Measurements from ENCODE around the gene NELFB. TPM values are rescaled to one million over a fixed set of nuclear protein-coding genes. Genes with fewer than 3 reads are reported as not detected.

Gene NELFB
- total and polyA plus RNA-seq, 5 donors from 2014 or later, result 22.3 to 46.4 (median 24.1) TPM

GRCh38 chr9:137281345-137282116 lies 26.4 kb downstream of the NELFB start:
- DNase-seq, result no peak
- H3K27ac ChIP-seq (ENCODE audit: insufficient read depth, low read length, poor library complexity, severe bottlenecking), result no peak overlapping the region
- peaks cover 3% of the 10 kb centered on the region for H3K36me3 ChIP-seq (ENCODE audit: control insufficient read depth, insufficient read depth, low read length)
- H3K27ac Mint-ChIP-seq, result no peak overlapping the region
- H3K4me1 Mint-ChIP-seq, result peaks cover 0 to 16% (median 3%) of the 10 kb centered on the region in 4 donors
- H3K4me1 ChIP-seq (ENCODE audit: control insufficient read depth, insufficient read depth, low read length, poor library complexity, severe bottlenecking), result peaks cover 28% of the 10 kb centered on the region
- no peaks in the 10 kb centered on the region for H3K9me3 ChIP-seq (ENCODE audit: control insufficient read depth in 2 of 2, low read length in 2 of 2)
- no peaks in the 10 kb centered on the region for H3K9me3 Mint-ChIP-seq
- H3K36me3 Mint-ChIP-seq, result no peaks in the 10 kb centered on the region
- H3K4me3 Mint-ChIP-seq, result peak overlapping the region in 1 of 4 donors; percentile 66
- H3K4me3 ChIP-seq (ENCODE audit: low read depth, low read length), result no peak overlapping the region
- no peaks in the 10 kb centered on the region for H3K27me3 ChIP-seq (ENCODE audit: control insufficient read depth, insufficient read depth, low read length)
- peaks cover 4% of the 10 kb centered on the region for H3K27me3 Mint-ChIP-seq
- no peak for ATAC-seq (ENCODE audit: low read depth in 2 of 2)

DNA sequence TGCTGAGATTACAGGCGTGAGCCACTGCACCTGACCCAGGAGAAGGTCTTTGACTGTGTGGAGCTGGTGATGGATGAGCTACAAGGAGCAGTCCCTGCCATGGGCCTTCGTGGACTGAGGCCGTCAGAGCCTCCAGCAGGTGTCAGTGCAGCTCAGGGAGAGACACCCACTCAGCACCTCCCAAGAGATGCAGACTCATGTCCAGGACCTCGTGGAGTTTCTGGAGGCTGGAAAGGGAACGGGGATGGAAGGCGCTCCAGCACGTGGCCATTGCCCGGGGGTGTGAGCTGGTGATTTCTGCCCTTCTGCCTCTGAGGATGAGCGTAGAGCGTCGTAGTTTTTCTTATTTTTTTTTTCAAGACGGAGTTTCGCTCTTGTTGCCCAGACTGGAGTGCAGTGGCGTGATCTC lies 31.9 kb downstream of the NELFB start:
- H3K36me3 Mint-ChIP-seq, result no peaks in the 10 kb centered on the region
- H3K9me3 ChIP-seq (ENCODE audit: control insufficient read depth in 2 of 2, low read length in 2 of 2), result no peaks in the 10 kb centered on the region
- peaks cover 8% of the 10 kb centered on the region for H3K27me3 Mint-ChIP-seq
- no peaks in the 10 kb centered on the region for H3K36me3 ChIP-seq (ENCODE audit: control insufficient read depth, insufficient read depth, low read length)
- no peaks in the 10 kb centered on the region for H3K4me1 ChIP-seq (ENCODE audit: control insufficient read depth, insufficient read depth, low read length, poor library complexity, severe bottlenecking)
- no peaks in the 10 kb centered on the region for H3K27me3 ChIP-seq (ENCODE audit: control insufficient read depth, insufficient read depth, low read length)
- DNase-seq (peak in 1 of 3 donors; percentile 59), ATAC-seq (ENCODE audit: low read depth in 2 of 2) (peak; percentile 47 to 55)
- H3K4me3 ChIP-seq (ENCODE audit: low read depth, low read length), result no peak overlapping the region
- peaks cover 0 to 2% (median 0%) of the 10 kb centered on the region in 7 donors for H3K9me3 Mint-ChIP-seq
- H3K27ac Mint-ChIP-seq, result no peak overlapping the region
- peaks cover 0 to 3% (median 0%) of the 10 kb centered on the region in 4 donors for H3K4me1 Mint-ChIP-seq
- no peak overlapping the region for H3K27ac ChIP-seq (ENCODE audit: insufficient read depth, low read length, poor library complexity, severe bottlenecking)
- H3K4me3 Mint-ChIP-seq, result no peak overlapping the region

GRCh38 chr9:137293094-137293481 lies 38.0 kb downstream of the NELFB start:
- Mint-ChIP-seq H3K9me3 (peaks cover 0 to 1% (median 0%) of the 10 kb centered on the region in 7 donors), H3K4me1 (peaks cover 0 to 9% (median 3%) of the 10 kb centered on the region in 4 donors), H3K4me3 (no peak overlapping the region), H3K27me3 (peaks cover 30% of the 10 kb centered on the region), H3K27ac (no peak overlapping the region), H3K36me3 (no peaks in the 10 kb centered on the region)
- peaks cover 7% of the 10 kb centered on the region for H3K27me3 ChIP-seq (ENCODE audit: control insufficient read depth, insufficient read depth, low read length)
- peaks cover 0 to 5% of the 10 kb centered on the region in 2 experiments for H3K9me3 ChIP-seq (ENCODE audit: control insufficient read depth in 2 of 2, low read length in 2 of 2)
- H3K36me3 ChIP-seq (ENCODE audit: control insufficient read depth, insufficient read depth, low read length), result no peaks in the 10 kb centered on the region
- H3K4me1 ChIP-seq (ENCODE audit: control insufficient read depth, insufficient read depth, low read length, poor library complexity, severe bottlenecking), result peaks cover 7% of the 10 kb centered on the region
- DNase-seq, result no peak
- no peak for ATAC-seq (ENCODE audit: low read depth in 2 of 2)
- H3K4me3 ChIP-seq (ENCODE audit: low read depth, low read length), result no peak overlapping the region
- H3K27ac ChIP-seq (ENCODE audit: insufficient read depth, low read length, poor library complexity, severe bottlenecking), result no peak overlapping the region

DNA sequence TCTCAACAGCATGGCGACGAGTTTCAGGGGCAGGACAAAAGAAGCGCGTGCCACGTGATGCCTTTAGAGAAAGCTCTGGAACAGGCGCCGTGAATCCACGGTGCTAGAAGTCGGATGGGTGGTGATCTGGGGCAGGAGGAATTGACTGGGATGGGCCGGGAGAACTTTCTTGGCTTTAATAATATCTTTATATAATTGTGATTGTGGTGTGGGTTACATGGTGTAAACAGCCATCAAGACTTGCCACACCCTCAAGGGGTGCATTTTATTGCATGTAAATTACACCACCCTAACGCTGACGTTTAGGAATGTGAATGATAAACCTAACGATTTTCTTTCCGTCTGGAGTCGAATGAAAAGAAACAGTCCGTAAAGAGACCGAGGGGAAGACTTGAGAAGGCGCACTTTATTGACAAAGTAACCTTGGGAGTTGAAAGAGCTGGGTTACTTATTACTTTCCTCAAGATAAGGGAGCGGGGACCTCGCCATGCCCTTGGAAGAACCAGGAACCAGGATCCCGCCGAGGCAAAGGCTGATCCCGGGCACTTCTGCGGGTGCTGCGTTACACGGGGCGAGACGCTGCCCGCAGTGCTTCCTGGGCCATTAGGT lies 38.5 kb downstream of the NELFB start:
- peaks cover 30% of the 10 kb centered on the region for H3K27me3 Mint-ChIP-seq
- H3K4me3 Mint-ChIP-seq, result peak overlapping the region in 3 of 4 donors; percentile 33 to 87 (median 46)
- no peak for DNase-seq
- Histone ChIP-seq H3K9me3 (ENCODE audit: control insufficient read depth in 2 of 2, low read length in 2 of 2) (peaks cover 0 to 5% of the 10 kb centered on the region in 2 experiments), H3K4me3 (ENCODE audit: low read depth, low read length) (no peak overlapping the region), H3K27ac (ENCODE audit: insufficient read depth, low read length, poor library complexity, severe bottlenecking) (no peak overlapping the region), H3K36me3 (ENCODE audit: control insufficient read depth, insufficient read depth, low read length) (no peaks in the 10 kb centered on the region), H3K27me3 (ENCODE audit: control insufficient read depth, insufficient read depth, low read length) (peaks cover 7% of the 10 kb centered on the region), H3K4me1 (ENCODE audit: control insufficient read depth, insufficient read depth, low read length, poor library complexity, severe bottlenecking) (peaks cover 7% of the 10 kb centered on the region)
- H3K9me3 Mint-ChIP-seq, result peaks cover 0 to 1% (median 0%) of the 10 kb centered on the region in 7 donors
- H3K36me3 Mint-ChIP-seq, result no peaks in the 10 kb centered on the region
- peaks cover 0 to 9% (median 3%) of the 10 kb centered on the region in 4 donors for H3K4me1 Mint-ChIP-seq
- H3K27ac Mint-ChIP-seq, result no peak overlapping the region
- no peak for ATAC-seq (ENCODE audit: low read depth in 2 of 2)

DNA sequence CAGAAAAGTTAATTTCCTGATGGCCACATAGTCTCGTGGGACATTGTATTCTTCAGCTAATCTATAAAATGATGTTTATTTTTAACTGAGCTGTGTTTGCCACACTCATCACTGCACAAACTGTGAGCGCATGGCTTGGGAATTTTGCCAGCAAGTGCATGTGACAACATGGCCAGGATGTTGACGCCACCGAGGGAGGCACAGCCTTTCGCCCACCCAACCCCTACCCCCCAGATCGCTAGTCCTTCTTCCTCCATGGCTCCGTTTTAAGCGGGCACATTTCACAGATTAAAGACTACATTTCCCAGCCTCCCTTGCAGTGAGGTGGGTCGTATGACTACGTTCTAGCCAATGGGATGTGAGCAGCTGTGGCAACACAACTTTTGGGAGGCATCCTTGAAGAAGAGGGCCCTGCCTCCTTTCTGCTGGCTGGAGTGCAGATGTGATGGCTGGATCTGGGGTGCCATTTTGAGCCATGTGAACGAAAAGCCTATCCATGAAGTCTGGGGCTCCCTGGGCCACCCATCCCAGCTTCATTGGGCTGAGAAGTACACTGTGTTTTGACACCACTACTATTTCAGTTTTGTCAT lies 39.1 kb downstream of the NELFB start:
- DNase-seq (peak in 1 of 3 donors; percentile 59), ATAC-seq (ENCODE audit: low read depth in 2 of 2) (no peak)
- no peaks in the 10 kb centered on the region for H3K36me3 Mint-ChIP-seq
- H3K4me1 Mint-ChIP-seq, result peaks cover 0 to 9% (median 3%) of the 10 kb centered on the region in 4 donors
- Histone ChIP-seq H3K4me3 (ENCODE audit: low read depth, low read length) (no peak overlapping the region), H3K36me3 (ENCODE audit: control insufficient read depth, insufficient read depth, low read length) (no peaks in the 10 kb centered on the region), H3K27me3 (ENCODE audit: control insufficient read depth, insufficient read depth, low read length) (peaks cover 7% of the 10 kb centered on the region), H3K4me1 (ENCODE audit: control insufficient read depth, insufficient read depth, low read length, poor library complexity, severe bottlenecking) (peaks cover 7% of the 10 kb centered on the region), H3K27ac (ENCODE audit: insufficient read depth, low read length, poor library complexity, severe bottlenecking) (no peak overlapping the region), H3K9me3 (ENCODE audit: control insufficient read depth in 2 of 2, low read length in 2 of 2) (peaks cover 0 to 5% of the 10 kb centered on the region in 2 experiments)
- peak overlapping the region in 1 of 3 donors; percentile 60 for H3K27ac Mint-ChIP-seq
- peaks cover 0 to 1% (median 0%) of the 10 kb centered on the region in 7 donors for H3K9me3 Mint-ChIP-seq
- H3K4me3 Mint-ChIP-seq, result peak overlapping the region in 3 of 4 donors; percentile 6 to 64 (median 60)
- H3K27me3 Mint-ChIP-seq, result peaks cover 30% of the 10 kb centered on the region

DNA sequence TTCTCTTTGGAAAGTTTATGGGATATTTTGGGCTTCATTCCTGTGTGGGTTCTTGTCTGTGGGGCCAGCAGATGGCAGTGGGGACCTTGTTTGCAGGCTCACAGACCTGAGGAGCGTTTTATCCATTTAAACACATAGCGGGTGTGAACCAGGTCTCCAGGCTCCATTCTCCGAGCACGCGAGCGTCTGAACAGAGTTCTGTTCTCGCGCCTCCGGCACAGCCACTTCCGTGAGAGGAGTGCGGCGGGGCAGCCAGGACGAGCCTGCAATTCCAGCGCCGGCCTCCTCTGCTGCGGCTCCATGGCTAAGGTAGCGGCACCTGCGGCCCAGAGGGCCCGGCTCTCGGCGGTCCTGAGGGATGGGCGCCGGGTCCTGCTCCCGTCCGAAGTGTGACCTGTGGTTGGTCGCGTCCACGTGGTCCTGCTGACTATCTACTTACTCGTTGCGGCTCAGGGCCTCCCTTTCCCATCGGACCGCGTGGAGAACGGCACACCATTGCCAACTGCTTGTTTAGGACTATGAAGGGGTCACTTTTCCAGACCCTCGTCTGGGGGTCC lies 39.6 kb downstream of the NELFB start:
- Histone ChIP-seq H3K27me3 (ENCODE audit: control insufficient read depth, insufficient read depth, low read length) (peaks cover 7% of the 10 kb centered on the region), H3K27ac (ENCODE audit: insufficient read depth, low read length, poor library complexity, severe bottlenecking) (no peak overlapping the region), H3K4me3 (ENCODE audit: low read depth, low read length) (no peak overlapping the region), H3K9me3 (ENCODE audit: control insufficient read depth in 2 of 2, low read length in 2 of 2) (peaks cover 0 to 5% of the 10 kb centered on the region in 2 experiments), H3K4me1 (ENCODE audit: control insufficient read depth, insufficient read depth, low read length, poor library complexity, severe bottlenecking) (peaks cover 7% of the 10 kb centered on the region), H3K36me3 (ENCODE audit: control insufficient read depth, insufficient read depth, low read length) (no peaks in the 10 kb centered on the region)
- Mint-ChIP-seq H3K36me3 (no peaks in the 10 kb centered on the region), H3K27me3 (peaks cover 32% of the 10 kb centered on the region), H3K4me1 (peaks cover 0 to 9% (median 3%) of the 10 kb centered on the region in 4 donors), H3K27ac (peak overlapping the region in 1 of 3 donors; percentile 60), H3K4me3 (peak overlapping the region in 3 of 4 donors; percentile 6 to 64 (median 60)), H3K9me3 (peaks cover 0 to 1% (median 0%) of the 10 kb centered on the region in 7 donors)
- no peak for ATAC-seq (ENCODE audit: low read depth in 2 of 2)
- DNase-seq, result peak in 1 of 3 donors; percentile 43

DNA sequence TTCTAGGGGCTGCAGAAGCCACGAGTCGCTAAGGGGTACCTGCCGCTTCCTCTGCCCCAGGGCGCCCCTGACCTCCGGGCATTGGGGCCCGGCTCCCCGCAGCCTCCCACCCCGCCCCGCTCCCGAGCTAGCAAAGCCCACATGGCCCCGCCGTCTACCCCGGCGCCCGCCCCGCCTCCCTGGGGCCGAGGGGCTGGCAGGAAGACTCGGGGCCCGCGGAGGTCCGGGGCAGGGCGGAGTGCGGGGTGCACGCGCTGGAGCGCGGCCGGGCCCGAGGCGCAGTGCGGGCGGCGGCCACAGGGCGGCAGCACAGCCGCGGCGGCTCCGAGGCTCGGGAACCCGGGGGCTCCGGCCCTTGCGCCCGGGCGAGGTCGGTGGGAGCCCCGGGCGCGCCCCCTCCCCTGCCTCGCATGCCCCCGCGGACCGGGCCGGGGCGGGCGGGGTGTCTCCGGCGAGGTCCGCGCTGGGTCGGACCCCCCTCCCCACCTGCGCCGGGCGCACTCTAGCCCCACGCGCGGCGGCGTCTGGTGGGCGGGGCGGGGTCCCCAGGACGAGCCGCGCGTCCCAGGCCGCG lies 40.2 kb downstream of the NELFB start:
- Mint-ChIP-seq H3K4me1 (peaks cover 0 to 12% (median 3%) of the 10 kb centered on the region in 4 donors), H3K4me3 (peak overlapping the region in 3 of 4 donors; percentile 6 to 64 (median 60)), H3K9me3 (peaks cover 0 to 1% (median 0%) of the 10 kb centered on the region in 7 donors), H3K27me3 (peaks cover 36% of the 10 kb centered on the region), H3K36me3 (no peaks in the 10 kb centered on the region), H3K27ac (no peak overlapping the region)
- H3K36me3 ChIP-seq (ENCODE audit: control insufficient read depth, insufficient read depth, low read length), result no peaks in the 10 kb centered on the region
- DNase-seq, result peak; percentile 36 to 56 (median 39)
- ATAC-seq (ENCODE audit: low read depth in 2 of 2), result peak; percentile 76 to 80
- peaks cover 7% of the 10 kb centered on the region for H3K27me3 ChIP-seq (ENCODE audit: control insufficient read depth, insufficient read depth, low read length)
- H3K27ac ChIP-seq (ENCODE audit: insufficient read depth, low read length, poor library complexity, severe bottlenecking), result no peak overlapping the region
- H3K4me3 ChIP-seq (ENCODE audit: low read depth, low read length), result no peak overlapping the region
- H3K4me1 ChIP-seq (ENCODE audit: control insufficient read depth, insufficient read depth, low read length, poor library complexity, severe bottlenecking), result peaks cover 7% of the 10 kb centered on the region
- peaks cover 0 to 5% of the 10 kb centered on the region in 2 experiments for H3K9me3 ChIP-seq (ENCODE audit: control insufficient read depth in 2 of 2, low read length in 2 of 2)
